PC-3 (cell line): ENCODE measurements around the gene MIPOL1. TPM values are rescaled to one million over a fixed set of nuclear protein-coding genes. Genes with fewer than 3 reads are reported as not detected.
"Not testable (repeated sequence)": the region's sequence is repeated elsewhere in the genome, so short reads cannot be mapped to it uniquely, and the experiment has no call there.

ENCODE experiments used
- ATAC-seq: fragments of 200-7000 bp; cut with Tn5 transposase; 2 replicates; pipeline ENCODE4 v1.9.1; 2020; ENCODE audit warnings: mild to moderate bottlenecking, moderate library complexity
- BruUV-seq: library from RNA; stranded (reverse); fragments of 400-500 nt; replicated peaks from 2 replicates; lab custom pipeline; 2021; lab: Mats Ljungman, UMichigan
- CTCF ChIA-PET: fragments of 300-600 bp; sonication (Branson Sonifier 250); formaldehyde crosslinking; loops from one replicate; lab custom pipeline; 2022; ENCODE audit warnings: antibody characterized with exemption; lab: Charles Lee
- POLR2A ChIA-PET: fragments of 300-600 bp; sonication (Branson Sonifier 250); formaldehyde crosslinking; loops from one replicate; lab custom pipeline; 2022; ENCODE audit warnings: antibody characterized with exemption; ENCODE audit not compliant: unreplicated experiment; lab: Charles Lee
- DNase-seq: peaks from one replicate; pipeline ENCODE4 v3.0.0-alpha.2; 2015
- H2AFZ ChIP-seq: fragments of 300-600 bp; sonication (generic); 2 replicates; pipeline ENCODE4 v1.6.0; 2016; ENCODE audit warnings: antibody characterized with exemption, low read length
- H3F3A ChIP-seq: fragments of 300-600 bp; sonication (generic); one replicate; pipeline ENCODE4 v1.6.0; 2017; ENCODE audit warnings: antibody characterized with exemption, low read length, control low read depth, mild to moderate bottlenecking; ENCODE audit not compliant: unreplicated experiment
- H3K27ac ChIP-seq: fragments of 300-600 bp; sonication (generic); 2 replicates; pipeline ENCODE4 v1.5.1; 2016; ENCODE audit warnings: mild to moderate bottlenecking, low read length
- H3K27me3 ChIP-seq: fragments of 300-600 bp; sonication (generic); 2 replicates; pipeline ENCODE4 v1.6.1; 2016; ENCODE audit warnings: low read length, mixed read lengths
- H3K36me3 ChIP-seq: fragments of 300-600 bp; sonication (generic); 2 replicates; pipeline ENCODE4 v1.6.1; 2016; ENCODE audit warnings: low read depth, mixed run types, low read length, mixed read lengths
- H3K4me1 ChIP-seq: fragments of 300-600 bp; sonication (generic); 2 replicates; pipeline ENCODE4 v1.5.1; 2016; ENCODE audit warnings: low read length; ENCODE audit not compliant: insufficient read depth
- H3K4me2 ChIP-seq: fragments of 300-600 bp; sonication (generic); 2 replicates; pipeline ENCODE4 v1.6.0; 2016; ENCODE audit warnings: low read length
- H3K4me3 ChIP-seq: fragments of 300-600 bp; sonication (generic); 2 replicates; pipeline ENCODE4 v1.5.1; 2016; ENCODE audit warnings: mild to moderate bottlenecking, low read length, mixed read lengths
- H3K79me2 ChIP-seq: fragments of 300-600 bp; sonication (generic); 2 replicates; pipeline ENCODE4 v1.6.1; 2017; ENCODE audit warnings: low read length, mixed read lengths
- H3K9ac ChIP-seq: fragments of 300-600 bp; sonication (generic); 2 replicates; pipeline ENCODE4 v1.6.0; 2016; ENCODE audit warnings: mild to moderate bottlenecking, low read length
- H3K9me2 ChIP-seq: fragments of 300-600 bp; sonication (generic); replicated peaks from 2 replicates; pipeline ENCODE4 v1.6.1; 2016; ENCODE audit warnings: mixed run types, low read length, mixed read lengths
- H3K9me3 ChIP-seq: fragments of 300-600 bp; sonication (generic); 2 replicates; pipeline ENCODE4 v1.6.1; 2016; ENCODE audit warnings: low read length, mixed read lengths
- H4K20me1 ChIP-seq: fragments of 300-600 bp; sonication (generic); 2 replicates; pipeline ENCODE4 v1.6.1; 2016; ENCODE audit warnings: low read length, mixed read lengths
- EZH2 ChIP-seq: fragments of 300-600 bp; sonication (generic); IDR thresholded peaks from one replicate; pipeline ENCODE4 v1.6.1; 2017; ENCODE audit warnings: antibody characterized with exemption, mild to moderate bottlenecking, low read length; ENCODE audit not compliant: unreplicated experiment
- EZH2phosphoT487 ChIP-seq: fragments of 300-600 bp; sonication (generic); IDR thresholded peaks from 2 replicates; pipeline ENCODE4 v1.6.1; 2018; ENCODE audit warnings: mild to moderate bottlenecking, antibody characterized with exemption, low read length, borderline replicate concordance
- intact Hi-C: fragments of 100-400 bp; cut with micrococcal nuclease; formaldehyde crosslinking; loops from 2 replicates; pipeline ENCODE4 v1.9.0; 2023
- total RNA-seq: library from RNA; depleted of rRNA; stranded (reverse); fragments of >200 nt; gene quantifications from 2 replicates; pipeline ENCODE4 v1.2.3, GENCODE V29; 2014
- TF ChIP-seq, protein P1 (sequence below): fragments of 300-600 bp; sonication (generic); conservative IDR thresholded peaks from 2 replicates; pipeline ENCODE4 v1.5.1; 2017; ENCODE audit warnings: antibody characterized with exemption, low read depth, mild to moderate bottlenecking, low read length

Gene MIPOL1
- total RNA-seq, 1 experiment from 2014 or later: 22.5 TPM

DNA sequence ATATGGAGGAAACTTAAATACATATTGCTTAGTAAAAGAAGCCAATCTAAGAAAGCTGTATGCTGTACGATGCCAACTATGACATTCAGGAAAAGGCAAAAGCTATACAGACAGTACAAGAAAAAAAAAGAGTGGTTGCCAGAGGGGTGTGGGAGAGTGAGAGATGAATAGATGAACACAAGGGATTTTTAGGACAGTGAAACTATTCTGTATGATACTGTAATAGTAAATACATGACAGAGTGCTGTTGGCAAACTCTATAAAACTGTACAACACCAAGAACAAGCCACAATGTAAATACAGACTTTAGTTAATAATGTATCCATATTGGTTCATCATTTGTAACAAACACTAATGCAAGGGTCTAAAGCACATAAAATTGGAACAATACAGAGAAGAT lies 10.9 kb upstream of the MIPOL1 start:
- no TSS peak for BruUV-seq
- H3K4me1 ChIP-seq: peaks cover 8% of the 10 kb centered on the region; the same call in 1 of the 2 replicates
- CTCF ChIA-PET: no interaction called here
- TF ChIP-seq EZH2phosphoT487: no peak
- TF ChIP-seq EZH2: no peak
- TF ChIP-seq, protein P1, sequence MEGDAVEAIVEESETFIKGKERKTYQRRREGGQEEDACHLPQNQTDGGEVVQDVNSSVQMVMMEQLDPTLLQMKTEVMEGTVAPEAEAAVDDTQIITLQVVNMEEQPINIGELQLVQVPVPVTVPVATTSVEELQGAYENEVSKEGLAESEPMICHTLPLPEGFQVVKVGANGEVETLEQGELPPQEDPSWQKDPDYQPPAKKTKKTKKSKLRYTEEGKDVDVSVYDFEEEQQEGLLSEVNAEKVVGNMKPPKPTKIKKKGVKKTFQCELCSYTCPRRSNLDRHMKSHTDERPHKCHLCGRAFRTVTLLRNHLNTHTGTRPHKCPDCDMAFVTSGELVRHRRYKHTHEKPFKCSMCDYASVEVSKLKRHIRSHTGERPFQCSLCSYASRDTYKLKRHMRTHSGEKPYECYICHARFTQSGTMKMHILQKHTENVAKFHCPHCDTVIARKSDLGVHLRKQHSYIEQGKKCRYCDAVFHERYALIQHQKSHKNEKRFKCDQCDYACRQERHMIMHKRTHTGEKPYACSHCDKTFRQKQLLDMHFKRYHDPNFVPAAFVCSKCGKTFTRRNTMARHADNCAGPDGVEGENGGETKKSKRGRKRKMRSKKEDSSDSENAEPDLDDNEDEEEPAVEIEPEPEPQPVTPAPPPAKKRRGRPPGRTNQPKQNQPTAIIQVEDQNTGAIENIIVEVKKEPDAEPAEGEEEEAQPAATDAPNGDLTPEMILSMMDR: no peak
- DNase-seq (peak; percentile 25), ATAC-seq (peak; percentile 97)
- H3K36me3 ChIP-seq: no peaks in the 10 kb centered on the region
- H3K9ac ChIP-seq: no peak overlapping the region
- intact Hi-C loops: no loop called here
- H2AFZ ChIP-seq: no peak overlapping the region
- no peak overlapping the region for H3K4me3 ChIP-seq
- H3K79me2 ChIP-seq: no peaks in the 10 kb centered on the region
- no peaks in the 10 kb centered on the region for H3K9me2 ChIP-seq
- no peaks in the 10 kb centered on the region for H3K9me3 ChIP-seq
- POLR2A ChIA-PET: interaction anchor here (0.7 kb wide), 1 partner anchor 11 kb away, joined by 10 read pairs; the partner anchor contains the start of gene MIPOL1
- no peaks in the 10 kb centered on the region for H3K27me3 ChIP-seq
- no peak overlapping the region for H3K4me2 ChIP-seq
- H4K20me1 ChIP-seq: no peaks in the 10 kb centered on the region
- no peak overlapping the region for H3K27ac ChIP-seq
- no peaks in the 10 kb centered on the region for H3F3A ChIP-seq

DNA sequence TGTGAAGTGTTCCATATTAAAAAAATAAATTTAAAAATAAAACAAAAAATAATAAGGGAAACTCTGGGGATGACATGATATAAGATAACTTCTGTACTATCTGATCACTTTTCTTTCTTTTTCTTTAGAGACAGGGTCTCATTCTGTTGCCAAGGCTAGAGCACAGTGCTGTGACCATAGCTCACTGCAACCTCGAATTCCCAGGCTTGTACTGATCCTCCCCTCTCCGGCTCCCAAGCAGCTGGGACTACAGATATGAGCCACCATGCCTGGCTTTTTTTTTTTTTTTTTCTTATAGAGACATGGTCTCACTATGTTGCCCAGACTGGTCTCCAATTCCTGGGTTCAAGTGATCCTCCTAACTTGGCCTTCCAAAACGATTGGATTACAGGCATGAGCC lies 10.4 kb upstream of the MIPOL1 start:
- Histone ChIP-seq H3K9me2 (no peaks in the 10 kb centered on the region), H3K36me3 (no peaks in the 10 kb centered on the region), H3K9me3 (no peaks in the 10 kb centered on the region), H3K4me3 (no peak overlapping the region), H3K4me1 (peaks cover 8% of the 10 kb centered on the region; the same call in 1 of the 2 replicates), H3K9ac (no peak overlapping the region), H3K79me2 (no peaks in the 10 kb centered on the region), H4K20me1 (no peaks in the 10 kb centered on the region), H3K4me2 (no peak overlapping the region), H3F3A (no peaks in the 10 kb centered on the region), H3K27ac (no peak overlapping the region), H2AFZ (no peak overlapping the region), H3K27me3 (no peaks in the 10 kb centered on the region)
- CTCF ChIA-PET: no interaction called here
- no TSS peak for BruUV-seq
- POLR2A ChIA-PET: interaction anchor here (0.7 kb wide), 1 partner anchor 10 kb away, joined by 10 read pairs; the partner anchor contains the start of gene MIPOL1
- TF ChIP-seq EZH2 (no peak), EZH2phosphoT487 (no peak)
- TF ChIP-seq, protein P1: no peak
- DNase-seq: no peak
- intact Hi-C loops: no loop called here
- peak; percentile 29; the same call in 1 of the 2 replicates for ATAC-seq

DNA sequence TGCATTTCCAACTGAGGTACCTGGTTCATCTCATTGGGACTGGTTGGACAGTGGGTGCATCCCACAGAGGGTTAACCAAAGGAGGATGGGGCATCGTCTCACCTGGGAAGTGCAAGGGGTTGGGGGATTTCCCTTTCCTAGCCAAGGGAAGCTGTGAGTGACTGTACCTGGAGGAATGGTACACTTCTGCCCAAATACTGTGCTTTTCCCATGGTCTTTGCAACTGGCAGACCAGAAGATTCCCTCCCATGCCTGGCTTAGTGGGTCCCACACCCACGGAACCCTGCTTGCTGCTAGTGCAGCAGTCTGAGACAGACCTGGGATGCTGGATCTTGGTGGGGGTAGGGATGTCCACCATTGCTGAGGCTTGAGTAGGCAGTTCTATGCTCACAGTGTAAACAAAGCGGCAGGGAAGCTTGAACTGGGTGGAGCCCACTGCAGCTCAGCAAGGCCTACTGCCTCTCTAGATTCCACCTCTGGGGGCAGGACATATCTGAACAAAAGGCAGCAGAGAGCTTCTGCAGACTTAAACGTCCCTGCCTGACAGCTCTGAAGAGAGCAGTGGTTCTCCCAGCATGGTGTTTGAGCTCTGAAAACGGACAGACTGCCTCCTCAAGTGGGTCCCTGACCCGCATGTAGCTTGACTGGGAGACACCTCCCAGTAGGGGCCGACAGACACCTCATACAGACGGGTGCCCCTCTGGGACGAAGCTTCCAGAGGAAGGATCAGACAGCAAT lies 9.7 kb upstream of the MIPOL1 start:
- H3K4me1 ChIP-seq, H3K9me2 ChIP-seq, H3K4me3 ChIP-seq, H2AFZ ChIP-seq, ATAC-seq, H3K27ac ChIP-seq, CTCF ChIA-PET, H3K9me3 ChIP-seq, H3F3A ChIP-seq, BruUV-seq, H3K36me3 ChIP-seq, POLR2A ChIA-PET, H3K4me2 ChIP-seq, H3K27me3 ChIP-seq, H4K20me1 ChIP-seq, H3K79me2 ChIP-seq, H3K9ac ChIP-seq, DNase-seq, intact Hi-C loops: not testable (repeated sequence)

DNA sequence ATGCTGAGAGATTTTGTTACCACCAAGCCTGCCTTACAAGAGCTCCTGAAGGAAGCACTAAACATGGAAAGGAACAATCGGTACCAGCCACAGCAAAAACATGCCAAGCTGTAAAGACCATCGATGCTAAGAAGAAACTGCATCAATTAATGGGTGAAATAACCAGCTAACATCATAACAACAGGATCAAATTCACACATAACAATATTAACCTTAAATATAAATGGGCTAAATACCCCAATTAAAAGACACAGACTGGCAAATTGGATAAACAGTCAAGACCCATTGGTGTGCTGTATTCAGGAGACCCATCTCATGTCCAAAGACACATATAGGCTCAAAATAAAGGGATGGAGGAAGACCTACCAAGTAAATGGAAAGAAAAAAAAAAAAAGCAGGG lies 8.0 kb upstream of the MIPOL1 start:
- intact Hi-C loops, POLR2A ChIA-PET, H3K9ac ChIP-seq, H3K27me3 ChIP-seq, H2AFZ ChIP-seq, H3K36me3 ChIP-seq, H3K79me2 ChIP-seq, H3K9me2 ChIP-seq, H3K9me3 ChIP-seq, H3K4me3 ChIP-seq, DNase-seq, H4K20me1 ChIP-seq, ATAC-seq, H3K4me2 ChIP-seq, H3F3A ChIP-seq, H3K27ac ChIP-seq, BruUV-seq: not testable (repeated sequence)
- CTCF ChIA-PET: interaction anchor here (0.7 kb wide), 1 partner anchor 936 kb away, joined by 5 read pairs; no protein-coding TSS in a partner anchor
- peaks cover 13% of the 10 kb centered on the region for H3K4me1 ChIP-seq
